Measurements from ENCODE around the gene TMEM140.

DNA sequence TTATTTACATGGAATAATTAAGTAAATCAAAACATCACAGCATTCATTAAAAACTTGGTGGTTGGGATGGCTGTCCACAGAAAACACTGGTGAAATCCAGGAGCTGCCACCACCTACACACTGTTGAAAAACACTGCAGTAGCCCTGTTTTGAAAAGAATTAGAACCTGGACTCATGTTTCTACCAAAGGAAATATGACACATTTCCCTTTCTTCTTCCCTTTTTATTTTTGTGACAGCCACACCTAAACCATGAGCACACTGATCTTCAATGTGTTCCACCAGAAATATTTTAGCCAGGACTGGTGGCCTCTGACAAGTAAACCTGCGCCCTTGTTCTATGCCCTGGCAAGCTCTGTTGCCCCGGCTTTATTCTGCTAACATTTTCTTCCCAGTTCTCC, 3.3 kb downstream of the TMEM140 start:
- no peak for TF ChIP-seq TCF4 (CRISPR knock-in tag; IDR thresholded peaks at IDR 0.05; ENCODE audit: borderline replicate concordance)
- no peak for TF ChIP-seq ZC3H10 (CRISPR knock-in tag; IDR thresholded peaks at IDR 0.05)
- no peak for TF ChIP-seq ESRRG (CRISPR knock-in tag; IDR thresholded peaks at IDR 0.05)
- TF ChIP-seq ZFP30 (CRISPR knock-in tag; IDR thresholded peaks at IDR 0.05) = no peak
- TF ChIP-seq GLIS3 (CRISPR knock-in tag; IDR thresholded peaks at IDR 0.05) = no peak
- TF ChIP-seq ARNTL (CRISPR knock-in tag; IDR thresholded peaks at IDR 0.05; ENCODE audit: borderline replicate concordance, low read depth) = no peak
- no peak for TF ChIP-seq ZNF565 (CRISPR knock-in tag; conservative IDR thresholded peaks at IDR 0.05; ENCODE audit: low read depth)
- TF ChIP-seq, protein P1, sequence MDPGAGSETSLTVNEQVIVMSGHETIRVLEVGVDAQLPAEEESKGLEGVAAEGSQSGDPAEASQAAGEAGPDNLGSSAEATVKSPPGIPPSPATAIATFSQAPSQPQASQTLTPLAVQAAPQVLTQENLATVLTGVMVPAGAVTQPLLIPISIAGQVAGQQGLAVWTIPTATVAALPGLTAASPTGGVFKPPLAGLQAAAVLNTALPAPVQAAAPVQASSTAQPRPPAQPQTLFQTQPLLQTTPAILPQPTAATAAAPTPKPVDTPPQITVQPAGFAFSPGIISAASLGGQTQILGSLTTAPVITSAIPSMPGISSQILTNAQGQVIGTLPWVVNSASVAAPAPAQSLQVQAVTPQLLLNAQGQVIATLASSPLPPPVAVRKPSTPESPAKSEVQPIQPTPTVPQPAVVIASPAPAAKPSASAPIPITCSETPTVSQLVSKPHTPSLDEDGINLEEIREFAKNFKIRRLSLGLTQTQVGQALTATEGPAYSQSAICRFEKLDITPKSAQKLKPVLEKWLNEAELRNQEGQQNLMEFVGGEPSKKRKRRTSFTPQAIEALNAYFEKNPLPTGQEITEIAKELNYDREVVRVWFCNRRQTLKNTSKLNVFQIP (CRISPR knock-in tag; IDR thresholded peaks at IDR 0.05; ENCODE audit: borderline replicate concordance, low read depth) = no peak
- TF ChIP-seq PPARA (CRISPR knock-in tag; IDR thresholded peaks at IDR 0.05; ENCODE audit: borderline replicate concordance) = no peak
- no peak for TF ChIP-seq ZFP3 (CRISPR knock-in tag; IDR thresholded peaks at IDR 0.05)
